ENCODE data around the gene THBS3.
"Not testable (repeated sequence)": the region's sequence is repeated elsewhere in the genome, so short reads cannot be mapped to it uniquely, and the experiment has no call there.

The THBS3 gene

DNA sequence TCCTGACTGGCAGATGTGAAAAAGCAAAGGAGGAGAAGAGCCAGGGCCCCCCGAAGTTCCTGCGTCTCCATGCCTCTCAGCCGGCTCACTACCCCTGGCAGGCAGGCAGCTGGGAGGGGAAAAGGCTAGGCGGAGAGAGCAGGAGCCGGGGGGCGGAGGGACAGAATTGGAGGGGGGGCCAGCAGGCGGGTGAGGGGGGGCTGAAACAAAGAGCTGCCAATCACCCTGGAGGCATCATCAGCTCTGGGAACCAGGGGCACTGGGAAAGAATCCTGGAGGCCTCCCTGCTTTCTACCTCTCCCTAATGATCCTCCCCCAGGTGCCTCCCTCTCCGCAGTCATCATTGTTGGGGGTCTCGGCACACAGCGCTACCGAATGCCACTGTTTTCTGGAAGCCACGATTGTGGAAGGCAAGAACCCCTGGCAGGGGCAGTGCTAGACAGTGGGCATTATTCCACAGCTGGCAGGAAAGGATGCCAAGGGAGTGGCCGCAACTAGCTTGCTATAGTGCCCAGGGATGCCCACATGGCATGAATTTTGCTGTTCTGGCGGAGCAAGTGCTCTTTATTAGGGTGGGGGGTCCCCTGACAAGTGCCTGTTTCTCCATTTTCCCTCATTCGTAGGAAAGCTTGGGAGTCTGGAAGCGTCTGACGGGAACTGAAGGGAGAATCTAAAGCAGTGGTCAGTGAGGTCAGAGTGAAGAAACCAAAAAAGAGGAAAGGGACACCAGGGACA, at the start of gene THBS3:
Gene THBS3 (minus strand): TSS at position 92 of the 735 bp plus-strand sequence. CDS start 21 bp downstream, at position 71.
- DNase-seq: no peak

DNA sequence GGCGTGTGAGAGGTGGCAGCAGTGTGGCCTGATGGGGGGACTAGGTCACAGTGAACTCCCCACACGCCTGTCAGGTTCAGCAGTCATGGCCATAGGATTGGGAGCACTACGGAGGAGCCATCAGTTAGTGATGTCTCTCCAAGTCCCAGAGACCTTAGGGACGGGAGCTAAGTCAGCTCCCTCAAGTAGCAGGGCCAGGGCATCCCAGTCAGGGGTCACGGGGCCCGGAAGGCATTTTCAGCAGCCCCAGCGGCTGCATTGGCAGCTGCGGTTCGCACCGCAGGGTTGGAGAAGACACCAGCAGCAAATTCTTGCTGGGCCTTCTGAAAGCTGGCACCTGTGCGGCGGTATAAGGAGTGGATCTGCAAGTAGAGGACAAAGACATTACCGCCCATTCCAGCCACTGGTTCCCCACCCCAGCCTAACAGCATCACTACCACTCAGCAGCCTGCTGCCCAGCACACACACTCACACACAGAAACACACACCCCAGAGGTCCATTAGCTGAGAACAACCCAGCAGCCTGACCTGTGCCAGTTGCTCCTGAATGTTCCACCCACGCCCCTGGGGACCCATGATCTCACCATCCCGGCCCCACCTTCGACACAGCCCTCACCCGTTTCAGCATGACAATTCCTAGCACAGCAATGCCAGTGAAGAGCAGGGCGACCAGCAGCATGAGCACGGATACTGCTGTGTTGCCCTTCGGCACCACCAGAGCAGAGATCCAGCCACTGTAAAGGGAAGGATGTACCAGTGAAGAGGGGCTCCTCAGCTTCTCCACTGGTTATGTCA, 48.6 kb upstream of the THBS3 start:
- DNase-seq: no peak

DNA sequence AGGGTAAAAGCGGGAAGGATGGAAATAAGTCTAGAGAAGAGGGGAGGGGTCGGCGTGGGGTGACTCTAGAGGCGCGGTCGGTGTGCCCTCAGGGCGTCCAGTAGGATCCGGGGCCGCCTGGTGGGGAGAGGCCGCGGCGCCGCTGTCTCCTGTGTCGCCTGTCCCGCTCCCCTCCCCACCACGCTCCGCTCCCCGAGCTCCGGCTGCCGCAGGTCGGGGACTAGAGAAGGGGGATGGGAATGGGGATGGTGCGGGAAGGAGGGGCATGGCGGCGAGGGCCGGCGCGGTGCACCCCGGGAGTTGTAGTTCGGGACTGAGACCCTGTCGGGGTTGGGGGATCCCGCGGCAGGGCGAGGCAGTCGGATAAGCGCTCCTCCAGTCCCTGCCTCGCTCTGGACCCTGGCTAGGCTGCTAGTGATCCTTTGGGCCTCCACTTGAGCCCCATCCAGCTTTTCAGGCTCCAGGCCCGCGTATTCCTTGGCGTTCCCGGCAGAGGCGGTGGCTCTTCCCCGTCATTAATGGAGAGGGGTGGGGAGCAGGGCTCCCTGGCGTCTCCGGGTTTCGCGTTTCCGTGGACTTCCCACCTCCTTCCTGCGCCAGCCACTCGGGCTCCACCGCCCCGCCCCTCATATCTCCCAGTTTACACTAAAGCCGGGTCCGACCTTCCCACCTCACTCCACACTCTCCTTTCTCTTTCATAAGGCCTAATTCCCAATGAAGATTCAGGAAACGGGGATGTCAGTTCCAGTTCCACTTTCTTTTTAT, 47.7 kb upstream of the THBS3 start, which contains the start of gene ENTREP3:
Gene ENTREP3 (minus strand): TSS at position 241 of the 765 bp plus-strand sequence. CDS start 606 bp downstream, outside the sequence.
- peak; percentile 72 for DNase-seq

DNA sequence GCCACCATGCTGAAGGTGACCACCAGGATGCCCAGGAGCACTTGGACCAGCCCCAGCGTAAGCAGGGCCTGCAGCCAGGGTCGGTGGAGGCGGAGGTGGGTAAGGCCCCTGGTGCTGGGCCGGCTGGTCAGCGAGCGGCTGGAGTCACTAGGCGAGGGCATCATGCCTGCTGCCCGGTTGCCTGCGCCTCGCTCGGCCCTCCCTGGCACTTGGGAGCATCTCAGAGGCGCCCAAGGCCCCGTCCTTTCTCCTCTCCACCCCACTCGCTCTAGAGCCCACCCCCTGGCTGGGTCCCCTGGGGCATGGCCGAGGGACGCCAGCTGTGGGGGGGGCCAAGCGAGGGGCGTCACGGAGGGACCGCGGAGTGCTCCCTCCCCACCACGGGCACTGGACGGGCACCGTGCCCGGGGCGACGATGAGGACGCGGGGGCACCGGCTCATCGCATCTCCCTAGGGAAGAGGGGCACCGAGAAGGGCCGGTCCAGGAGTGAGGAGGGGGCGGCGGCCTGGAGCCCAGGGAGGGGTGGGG, 47.1 kb upstream of the THBS3 start:
- DNase-seq: no peak

DNA sequence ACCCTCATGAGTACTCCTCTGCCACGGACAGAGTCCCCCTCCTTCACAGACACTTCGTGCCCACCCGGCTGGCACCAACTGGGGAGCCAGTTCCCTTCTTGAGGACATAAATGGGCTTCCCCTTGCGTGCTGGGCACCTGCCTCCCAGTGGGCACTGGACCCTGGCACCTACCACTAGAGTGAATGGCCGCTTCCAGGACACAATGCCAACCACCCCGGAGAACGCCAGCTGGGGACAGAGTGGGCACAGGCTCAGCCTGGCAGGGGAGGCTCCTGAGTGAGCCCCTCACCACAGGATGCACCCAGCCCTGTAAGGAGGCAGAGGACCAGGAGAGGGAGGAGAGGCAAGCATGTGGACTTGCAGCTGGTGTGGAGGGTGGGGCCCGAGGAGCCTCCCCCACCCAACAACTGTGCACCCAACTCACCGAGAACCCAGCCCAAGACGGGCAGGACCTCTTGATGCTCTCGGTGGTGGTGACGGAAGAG, 46.6 kb upstream of the THBS3 start:
- no peak for DNase-seq

DNA sequence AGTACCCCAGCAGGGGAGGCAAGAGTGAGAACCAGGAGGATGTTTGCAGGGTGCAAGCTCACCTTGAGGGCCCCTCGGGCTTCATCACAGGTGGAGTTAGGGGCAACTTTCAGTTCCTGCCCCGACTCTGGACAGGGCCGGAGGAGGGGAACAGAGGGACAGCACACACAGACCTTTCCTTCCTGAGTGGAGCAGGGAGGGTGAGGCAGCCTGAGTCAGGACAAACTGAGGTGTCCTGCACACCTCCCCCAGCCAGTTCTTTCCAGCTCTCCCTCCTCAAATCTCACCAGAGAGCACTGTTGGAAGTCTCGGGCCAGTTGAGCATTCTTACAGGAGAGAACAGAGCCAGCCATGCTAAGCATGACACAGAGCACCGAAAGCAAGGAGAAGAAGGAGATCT, 46.1 kb upstream of the THBS3 start:
- no peak for DNase-seq

DNA sequence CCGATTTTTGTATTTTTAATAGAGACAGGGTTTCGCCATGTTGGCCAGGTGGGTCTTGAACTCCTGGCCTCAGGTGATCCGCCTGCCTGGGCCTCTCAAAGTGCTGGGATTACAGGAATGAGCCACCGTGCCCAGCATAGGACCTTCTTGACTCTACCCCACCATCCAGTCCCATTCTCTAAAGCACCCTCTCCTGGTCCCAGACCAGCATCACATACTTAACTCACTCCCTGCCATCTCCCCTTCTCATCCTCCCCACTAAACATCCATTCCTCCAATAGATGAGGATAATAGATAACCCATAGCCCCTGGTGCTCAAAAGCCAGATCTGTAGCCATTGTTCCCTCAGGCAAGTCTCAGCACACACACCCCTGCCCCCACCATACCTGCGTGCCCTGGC, 45.5 kb upstream of the THBS3 start:
- no peak for DNase-seq

DNA sequence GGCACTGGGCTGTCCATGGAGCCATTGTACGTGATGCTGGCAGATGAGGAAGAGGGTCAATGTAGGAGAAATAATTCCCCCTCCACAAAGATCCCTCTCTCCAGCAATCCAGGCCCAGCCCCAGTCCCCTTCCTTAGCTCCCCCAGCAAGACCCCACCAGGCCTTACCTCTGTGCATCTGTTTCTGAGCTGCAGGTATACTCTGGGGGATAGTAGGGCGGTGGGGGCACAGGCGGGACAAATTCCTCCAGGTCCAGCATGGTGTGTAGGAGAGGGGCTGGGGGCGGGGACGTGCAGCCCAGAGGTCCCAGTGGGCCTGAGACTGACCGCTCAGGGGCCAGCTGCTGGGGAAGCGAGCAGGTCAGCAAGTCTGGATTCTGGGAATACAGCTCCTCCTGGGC, 43.9 kb upstream of the THBS3 start:
- DNase-seq: no peak

DNA sequence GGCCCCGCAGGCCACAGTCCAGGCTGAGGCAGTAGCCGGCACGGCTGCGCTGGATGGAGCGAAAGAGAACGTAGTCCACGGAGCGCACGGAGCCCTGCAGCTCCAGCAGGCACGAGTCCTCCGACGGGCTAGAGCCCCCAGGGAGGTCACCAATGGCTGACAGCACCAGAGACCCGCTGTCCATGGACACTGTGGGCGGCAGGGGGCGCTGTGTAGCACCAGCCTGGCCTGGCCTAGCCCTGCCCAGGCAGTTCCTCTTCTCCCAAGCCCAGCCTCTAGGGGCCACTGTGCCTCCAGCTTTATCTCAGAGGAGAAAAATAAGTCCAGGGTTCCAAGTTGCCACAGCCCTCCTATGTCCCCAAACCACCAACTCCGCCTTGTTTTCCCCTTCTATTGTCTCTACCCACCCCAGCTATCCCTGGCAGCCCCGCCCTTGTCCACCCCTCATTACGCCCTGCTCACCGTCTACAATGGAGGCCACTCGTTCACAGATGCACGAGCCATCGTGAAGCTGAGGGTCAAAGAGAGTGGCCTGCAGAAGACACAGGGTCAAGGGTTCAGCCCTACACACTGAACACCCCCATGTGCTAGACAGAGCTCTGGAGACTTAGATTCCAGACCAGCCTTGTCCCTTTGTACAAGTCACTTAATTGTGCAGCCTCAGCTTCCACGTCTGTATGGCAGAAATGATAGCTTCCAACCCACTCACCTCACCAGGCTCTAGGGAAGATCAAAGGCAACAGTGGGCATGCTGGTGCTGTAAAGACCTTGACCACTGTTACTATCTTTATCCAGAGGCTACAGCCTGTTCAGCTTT, 43.1 kb upstream of the THBS3 start:
- peak; percentile 84 for DNase-seq

DNA sequence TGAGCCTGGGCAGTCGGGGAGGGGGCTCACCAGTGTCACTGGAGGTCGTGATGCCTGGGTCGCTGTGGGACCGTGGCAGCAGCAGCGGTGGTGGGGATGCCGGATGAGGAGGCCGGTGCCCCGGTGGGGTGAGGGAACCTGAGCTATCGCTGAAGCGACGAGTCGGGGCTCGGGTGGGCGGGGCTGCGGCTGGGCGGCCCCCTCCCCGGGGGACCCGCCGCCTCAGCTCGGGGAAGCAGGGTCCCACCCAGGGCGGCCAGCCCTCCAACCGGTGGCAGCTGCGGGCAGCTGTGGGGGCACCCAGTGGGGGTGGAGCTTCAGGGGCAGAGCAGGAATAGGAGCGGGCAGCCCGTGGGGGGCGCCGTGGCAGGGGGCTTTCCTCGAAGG, 42.5 kb upstream of the THBS3 start:
- no peak for DNase-seq

DNA sequence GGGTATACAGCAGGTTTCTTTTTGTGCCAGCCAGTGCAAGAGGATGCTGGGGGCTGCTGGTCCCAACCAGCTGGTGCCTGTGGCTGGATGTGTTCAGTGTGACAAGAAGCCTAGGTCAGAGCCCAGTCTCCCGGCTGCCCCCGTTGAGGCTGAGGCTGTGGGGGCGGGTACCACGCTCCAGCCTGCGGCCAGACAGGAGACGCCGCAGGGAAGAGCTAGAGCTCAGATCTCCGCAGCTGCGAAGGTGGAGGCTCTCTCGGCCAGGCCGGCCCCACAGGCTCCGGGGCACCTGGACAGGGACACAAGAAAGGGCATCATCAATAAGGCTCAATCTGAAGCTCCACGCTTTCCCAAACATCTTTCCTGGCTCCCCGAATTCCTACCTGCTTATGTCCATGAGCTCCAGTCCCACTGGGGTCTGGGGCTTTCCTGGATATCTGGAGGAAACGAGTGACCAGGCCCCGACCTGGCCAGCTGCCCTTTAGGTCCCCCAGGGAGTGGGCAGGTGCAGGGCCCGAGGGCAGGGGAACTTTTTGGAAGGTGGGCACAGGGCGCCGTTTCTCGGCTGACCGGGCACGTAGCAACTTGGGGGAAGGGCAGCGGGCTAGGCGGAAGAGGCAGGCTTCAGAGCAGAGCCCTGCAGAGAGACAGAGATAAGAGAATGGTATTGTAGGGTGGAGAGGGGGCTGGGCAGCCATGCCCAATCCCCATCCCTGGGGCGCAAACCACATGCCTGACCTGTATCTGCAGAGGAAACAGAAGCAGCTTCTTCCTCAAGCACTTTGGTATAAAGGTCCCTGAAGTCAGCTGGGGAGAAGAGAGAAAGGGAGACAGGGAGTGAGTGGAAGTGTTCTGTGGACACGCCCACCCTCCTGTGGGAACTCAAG, 40.2 kb upstream of the THBS3 start:
- DNase-seq: no peak

DNA sequence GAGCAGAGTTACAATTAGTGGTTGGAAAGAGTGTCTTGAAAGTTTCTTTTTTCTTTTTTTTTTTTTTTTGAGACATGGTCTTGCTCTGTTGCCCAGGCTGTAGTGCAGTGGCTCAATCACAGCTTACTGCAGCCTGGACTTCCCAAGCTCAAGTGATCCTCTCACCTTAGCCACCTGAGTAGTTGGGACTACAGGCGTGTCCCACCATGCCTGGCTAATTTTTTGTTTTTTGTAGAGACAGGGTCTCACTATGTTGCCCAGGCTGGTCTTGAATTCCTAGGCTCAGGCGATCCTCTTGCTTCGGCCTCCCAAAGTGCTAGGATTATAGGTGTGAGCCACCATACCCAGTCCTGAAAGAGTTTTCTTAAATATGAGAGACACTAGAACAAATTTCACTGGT, 39.1 kb upstream of the THBS3 start:
- DNase-seq: not testable (repeated sequence)

DNA sequence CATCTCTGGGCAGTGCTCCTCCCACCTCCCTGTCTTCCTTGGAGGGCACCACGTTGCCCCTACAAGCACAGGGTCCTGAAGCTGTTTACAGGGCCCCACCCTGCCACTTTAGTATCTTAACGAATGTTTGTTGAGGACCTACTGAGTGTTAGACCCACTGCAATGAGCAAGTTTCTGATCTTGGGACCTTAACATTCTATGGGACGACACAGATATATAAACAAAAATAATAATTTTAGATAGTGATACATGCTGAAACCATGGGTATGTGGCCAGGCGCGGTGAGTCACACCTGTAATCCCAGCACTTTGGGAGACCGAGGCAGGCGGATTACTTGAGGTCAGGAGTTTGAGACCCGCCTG, 37.4 kb upstream of the THBS3 start:
- DNase-seq: no peak

DNA sequence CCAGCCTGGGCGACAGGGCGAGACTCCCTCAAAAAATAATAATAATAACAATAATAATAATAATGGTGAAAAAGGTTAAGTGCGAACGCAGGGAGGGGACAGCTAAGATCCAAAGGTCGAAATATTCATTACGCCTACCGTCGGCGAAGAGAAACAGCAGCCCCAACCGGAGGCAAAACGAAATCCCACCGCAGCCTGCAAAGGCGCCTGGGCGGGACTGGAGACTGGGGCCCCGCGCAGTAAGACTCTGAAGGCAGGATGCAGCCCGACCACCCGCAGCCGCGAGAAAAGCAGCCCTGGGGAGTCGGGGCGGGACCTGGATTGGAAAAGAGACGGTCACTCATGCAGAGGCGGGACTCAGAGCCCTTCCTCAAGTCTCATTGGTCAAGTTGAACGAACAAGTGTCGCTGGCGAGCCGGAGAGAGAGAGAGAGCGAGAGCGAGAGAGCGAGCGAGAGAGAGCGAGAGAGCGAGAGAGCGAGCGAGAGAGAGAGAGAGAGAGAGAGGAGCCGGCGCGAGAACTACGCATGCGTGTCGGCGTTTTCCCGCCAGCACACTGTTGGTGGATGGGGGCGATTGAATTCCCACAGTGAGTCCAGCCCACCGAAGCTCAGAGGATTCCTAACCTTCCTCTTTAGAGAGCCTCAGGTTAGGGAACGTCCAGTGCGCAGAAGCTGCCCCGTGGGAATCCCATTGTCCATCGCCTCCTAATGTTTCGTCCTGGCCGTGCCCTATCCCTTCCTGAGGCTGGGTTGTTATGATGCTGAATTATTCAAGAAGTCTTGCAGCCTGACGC, 36.9 kb upstream of the THBS3 start:
- peak; percentile 97 for DNase-seq

DNA sequence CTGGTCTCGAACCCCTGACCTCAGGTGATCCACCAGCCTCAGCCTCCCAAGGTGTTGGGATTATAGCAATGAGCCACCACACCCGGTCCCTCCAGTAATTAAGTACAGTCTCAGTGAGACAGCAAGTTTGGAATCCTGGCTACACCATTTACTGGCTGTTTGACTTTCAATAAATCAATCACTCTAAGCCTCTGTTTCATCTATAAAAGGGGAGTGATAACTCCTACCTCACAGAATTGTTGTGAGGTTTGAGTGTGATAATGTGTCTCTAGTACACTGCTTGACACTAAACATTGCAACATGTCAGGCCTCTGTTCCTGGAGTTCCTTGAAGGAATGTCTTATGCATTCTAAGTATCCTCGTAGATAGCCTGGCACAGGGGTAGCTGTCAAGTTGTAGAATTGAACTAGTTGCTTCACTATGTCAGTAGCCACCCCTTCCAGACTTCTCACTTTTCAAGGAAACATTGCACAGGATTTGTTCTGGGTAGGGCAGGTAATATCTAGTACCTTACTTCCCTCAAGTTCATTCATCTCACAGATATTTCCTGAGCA, 35.2 kb upstream of the THBS3 start:
- no peak for DNase-seq

DNA sequence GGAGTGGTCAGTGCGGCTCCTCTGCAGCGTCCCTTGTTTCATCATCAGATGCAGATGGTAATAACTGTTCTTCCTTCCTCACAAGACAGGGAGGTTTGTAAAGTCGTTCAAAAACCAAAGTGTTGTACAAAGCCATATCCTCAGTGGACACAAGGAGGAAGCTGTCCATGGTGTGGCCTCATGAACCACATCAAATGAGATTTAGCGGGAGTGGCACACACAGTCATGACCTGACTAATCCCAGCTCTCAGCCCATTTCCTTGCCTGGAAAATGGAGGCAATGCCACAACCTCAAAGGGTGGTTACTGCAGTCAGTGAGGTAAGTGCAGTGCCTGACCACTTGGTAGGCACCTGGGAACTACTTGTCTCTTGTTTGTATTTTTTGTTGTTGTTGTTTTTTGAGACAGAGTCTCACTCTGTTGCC, 34.2 kb upstream of the THBS3 start:
- DNase-seq: no peak

DNA sequence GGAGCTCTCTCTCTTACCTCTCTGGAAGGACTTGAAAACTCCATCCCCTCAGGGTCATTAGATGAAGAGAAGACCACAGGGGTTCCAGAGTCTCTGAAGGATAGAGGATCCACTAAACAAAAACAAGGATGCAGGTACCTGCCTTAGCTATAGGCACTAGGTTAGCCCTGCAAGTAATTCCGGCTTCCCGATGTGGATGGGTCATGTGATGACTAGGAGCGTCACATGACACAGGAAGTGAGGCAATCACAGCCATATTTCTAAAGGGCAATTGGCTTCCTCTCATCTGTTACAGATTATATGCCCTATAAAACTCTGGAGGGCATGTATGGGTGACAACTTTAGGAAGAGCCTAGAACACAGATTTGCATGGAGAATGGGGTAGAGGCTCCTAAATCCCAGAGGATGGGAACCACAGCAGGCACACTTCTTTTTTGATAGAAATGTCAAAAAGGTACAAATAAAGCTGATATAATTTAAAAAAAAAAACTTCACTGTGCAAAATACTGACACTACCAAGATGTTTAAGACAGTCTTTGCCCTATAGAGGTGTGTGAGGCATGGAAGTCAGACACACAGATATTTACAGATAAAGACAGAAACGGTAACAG, 33.5 kb upstream of the THBS3 start:
- DNase-seq: peak; percentile 86

DNA sequence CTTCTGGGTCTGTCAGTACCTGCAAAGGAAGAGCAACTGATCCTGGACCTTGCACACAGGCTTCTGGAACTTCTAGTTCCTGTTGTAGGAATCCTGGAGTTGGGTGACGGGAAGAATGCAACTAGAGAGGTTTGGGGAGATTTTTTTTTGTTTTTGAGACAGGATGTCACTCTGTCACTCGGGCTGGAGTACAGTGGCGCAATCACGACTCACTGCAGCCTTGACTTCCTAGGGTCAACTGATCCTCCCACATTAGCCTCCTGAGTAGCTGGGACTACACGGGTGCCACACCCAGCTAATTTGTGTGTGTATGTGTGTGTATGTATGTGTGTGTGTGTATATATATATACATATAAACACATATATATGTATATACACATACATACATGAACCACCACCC, 28.8 kb upstream of the THBS3 start:
- DNase-seq: no peak

DNA sequence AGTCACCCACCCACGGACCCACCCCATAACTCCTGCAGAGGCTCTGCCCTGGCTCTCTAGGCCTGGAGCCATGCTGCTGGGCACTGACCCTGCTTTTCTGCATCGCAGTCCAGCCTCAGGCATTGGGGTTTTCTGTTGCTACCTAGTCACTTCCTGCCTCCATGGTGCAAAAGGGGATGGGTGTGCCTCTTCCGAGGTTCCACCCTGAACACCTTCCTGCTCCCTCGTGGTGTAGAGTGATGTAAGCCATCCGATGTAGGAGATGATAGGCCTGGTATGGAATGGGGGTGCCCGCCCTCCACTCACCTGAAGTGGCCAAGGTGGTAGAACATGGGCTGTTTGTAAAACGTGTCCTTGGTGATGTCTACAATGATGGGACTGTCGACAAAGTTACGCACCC, 27.7 kb upstream of the THBS3 start:
- DNase-seq: not testable (repeated sequence)
